ENCODE data around the gene CHTF18. TPM values are rescaled to one million over a fixed set of nuclear protein-coding genes. Genes with fewer than 3 reads are reported as not detected.

Gene CHTF18
- total and polyA plus RNA-seq, 2 donors (not counting 3 experiments of a cell fraction or from before 2014, with no cell fraction given), result 33.0 to 69.5 TPM

GRCh38 chr16:778909-779527 lies 9.4 kb upstream of the CHTF18 start:
- Histone ChIP-seq H3K79me2 (ENCODE audit: control insufficient read depth, insufficient read depth, low read length) (no peaks in the 10 kb centered on the region), H3K27ac (ENCODE audit: insufficient read depth, low read depth, low read length) (no peak overlapping the region), H4K20me1 (replicated peaks; ENCODE audit: control insufficient read depth, extremely low read depth, insufficient read depth, low read length) (no peaks in the 10 kb centered on the region), H3K4me2 (ENCODE audit: insufficient read depth, low read length) (no peak overlapping the region), H3K4me1 (ENCODE audit: control insufficient read depth, extremely low read depth, insufficient read depth, low read length) (no peaks in the 10 kb centered on the region), H3K9me1 (replicated peaks; ENCODE audit: control insufficient read depth, extremely low read depth, insufficient read depth, low read length) (no peaks in the 10 kb centered on the region), H3K27me3 (ENCODE audit: control insufficient read depth in 2 of 2, insufficient read depth in 2 of 2, low read length in 2 of 2) (no peaks in the 10 kb centered on the region), H3K4me3 (replicated peaks in 1 of 3; ENCODE audit: insufficient read depth in 1 of 3, low read depth in 1 of 3, low read length in 3 of 3) (no peak overlapping the region), H3K9me3 (replicated peaks; ENCODE audit: control insufficient read depth, insufficient read depth, low read length) (no peaks in the 10 kb centered on the region), H2AFZ (ENCODE audit: low read depth, low read length) (no peak overlapping the region), H3K36me3 (ENCODE audit: control insufficient read depth in 2 of 2, extremely low read depth in 1 of 2, insufficient read depth in 2 of 2, low read length in 2 of 2) (no peaks in the 10 kb centered on the region), H3K9ac (replicated peaks; ENCODE audit: extremely low read depth, insufficient read depth, low read length) (no peak overlapping the region)
- DNase-seq (ENCODE audit: low read depth, low spot score), result no peak
- ChIA-PET POLR2A (no interaction called here), CTCF (interaction anchor here (0.5 kb wide), 1 partner anchor 51 kb away, joined by 3 read pairs; no protein-coding TSS in a partner anchor)
- intact Hi-C loops (cut with micrococcal nuclease), result no loop called here
- TF ChIP-seq EZH2 (IDR thresholded peaks at IDR 0.05; ENCODE audit: borderline replicate concordance, low read depth, low read length, severe bottlenecking) (no peak), CTCF (IDR thresholded peaks at IDR 0.05; ENCODE audit: extremely low read depth in 1 of 2, insufficient read depth in 1 of 2, low read depth in 1 of 2, low read length in 2 of 2) (no peak), FOS (IDR thresholded peaks at IDR 0.05; ENCODE audit: borderline replicate concordance, insufficient read depth, low read length) (no peak), POLR2AphosphoS5 (IDR thresholded peaks at IDR 0.05; ENCODE audit: insufficient read depth, low read depth, low read length) (no peak), MAX (IDR thresholded peaks at IDR 0.05; ENCODE audit: insufficient read depth, insufficient read length) (no peak), JUN (IDR thresholded peaks at IDR 0.05; ENCODE audit: borderline replicate concordance, insufficient read depth, insufficient read length, low read depth) (no peak), GATA2 (IDR thresholded peaks at IDR 0.05; ENCODE audit: insufficient read depth, insufficient read length, low read depth, low read length) (no peak), MYC (IDR thresholded peaks at IDR 0.05; ENCODE audit: low read depth, low read length) (no peak), POLR2A (IDR thresholded peaks at IDR 0.05; ENCODE audit: low read depth, low read length) (no peak)
- no TSS peak for BruUV-seq (replicated peaks)
- dilution Hi-C loops (cut with MboI; ENCODE audit: extremely low pct_ligation_motif_present, low sequenced_read_pairs), result no loop called here
- FAIRE-seq, result no peak

Data from endothelial cell of umbilical vein (primary cell).